ENCODE measurements around the gene SUCO.
"Not testable (repeated sequence)": the region's sequence is repeated elsewhere in the genome, so short reads cannot be mapped to it uniquely, and the experiment has no call there.

SUCO gene

DNA sequence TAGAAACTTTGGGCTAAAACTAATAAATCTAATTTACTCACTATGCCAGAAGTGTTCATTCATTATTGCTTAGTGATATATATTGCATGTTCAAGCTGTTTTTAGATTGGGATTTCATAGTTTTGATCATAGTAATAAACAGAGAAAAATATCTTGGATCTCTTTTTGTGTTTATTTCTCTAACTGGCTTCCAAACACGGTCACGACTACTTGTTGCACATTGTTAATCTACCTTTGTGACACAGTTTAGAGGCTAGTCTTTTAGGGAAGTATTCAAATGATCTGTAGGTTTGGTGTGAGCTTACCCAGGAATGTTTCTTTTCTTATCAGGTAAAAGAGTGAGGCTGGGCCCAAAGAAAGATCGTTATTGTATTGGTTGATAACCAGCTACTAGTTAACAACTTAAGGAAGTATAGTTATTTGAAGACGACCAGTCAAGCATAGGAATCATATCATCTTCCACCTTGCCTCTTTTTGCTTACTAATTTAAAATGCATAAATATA, 75.2 kb downstream of the SUCO start:
- no peak for DNase-seq (ENCODE audit: low spot score)

GRCh38 chr1:172609528-172609927, 76.6 kb downstream of the SUCO start:
- peak; percentile 45 for DNase-seq (ENCODE audit: low spot score)

DNA sequence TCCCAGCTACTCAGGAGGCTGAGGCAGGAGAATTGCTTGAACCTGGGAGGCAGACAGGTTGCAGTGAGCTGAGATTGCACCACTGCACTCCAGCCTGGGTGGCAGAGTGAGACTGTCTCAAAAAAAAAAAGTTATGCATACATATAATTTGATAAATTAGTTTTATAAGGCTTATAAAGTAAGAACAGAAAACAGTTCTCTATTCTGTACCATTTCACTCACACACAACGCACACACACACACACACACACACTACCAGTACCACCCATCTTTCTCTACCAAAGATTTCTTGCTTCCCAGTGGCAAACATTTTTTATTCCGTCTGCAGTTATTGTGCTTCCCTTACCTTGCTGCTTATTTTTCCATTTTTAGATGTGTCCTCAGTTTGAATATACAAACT, 79.5 kb downstream of the SUCO start:
- DNase-seq (ENCODE audit: low spot score) = no peak

GRCh38 chr1:172613294-172613693, 80.3 kb downstream of the SUCO start:
- DNase-seq (ENCODE audit: low spot score) = no peak

GRCh38 chr1:172616195-172616594, 83.2 kb downstream of the SUCO start:
- DNase-seq (ENCODE audit: low spot score) = no peak

DNA sequence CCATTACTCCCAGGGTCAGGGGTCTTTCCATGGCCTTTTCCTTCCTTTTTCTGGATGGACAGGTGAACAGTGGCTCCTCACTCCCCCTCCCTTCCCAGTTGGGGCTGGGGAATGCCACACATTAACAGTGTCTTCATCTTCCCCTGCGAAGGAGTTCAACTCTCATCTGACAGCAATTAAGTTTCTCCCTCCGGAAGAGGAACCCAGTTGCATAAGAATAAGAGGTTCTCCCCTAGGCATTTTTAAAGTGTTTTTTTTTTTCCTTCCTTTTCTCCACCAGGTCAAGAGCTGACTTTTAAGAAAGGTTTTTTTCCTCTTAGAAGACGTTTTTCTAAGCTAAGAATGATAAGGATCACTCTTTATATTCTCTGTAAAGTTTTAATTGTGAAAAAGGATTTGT, 83.7 kb downstream of the SUCO start:
- DNase-seq (ENCODE audit: low spot score) = no peak

GRCh38 chr1:172620603-172621002, 87.7 kb downstream of the SUCO start:
- not testable (repeated sequence) for DNase-seq (ENCODE audit: low spot score)

DNA sequence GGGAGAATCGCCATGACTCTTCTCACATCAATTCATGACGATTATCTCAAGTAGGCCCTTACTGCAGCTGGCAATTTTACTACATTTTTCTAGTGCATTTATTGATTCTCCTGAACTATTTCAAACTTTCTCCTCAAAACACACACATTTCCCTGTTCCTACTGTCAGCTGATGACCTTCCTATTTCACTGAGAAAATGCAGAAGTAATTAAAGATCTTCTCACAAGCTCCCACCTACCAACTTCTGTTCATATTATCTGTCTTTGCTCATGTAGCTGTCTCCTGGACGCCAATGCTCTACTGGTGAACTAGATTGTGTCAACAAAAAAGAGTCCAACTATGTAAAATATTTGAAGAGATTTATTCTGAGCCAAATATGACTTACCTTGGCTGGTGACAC, 89.6 kb downstream of the SUCO start:
- no peak for DNase-seq (ENCODE audit: low spot score)

DNA sequence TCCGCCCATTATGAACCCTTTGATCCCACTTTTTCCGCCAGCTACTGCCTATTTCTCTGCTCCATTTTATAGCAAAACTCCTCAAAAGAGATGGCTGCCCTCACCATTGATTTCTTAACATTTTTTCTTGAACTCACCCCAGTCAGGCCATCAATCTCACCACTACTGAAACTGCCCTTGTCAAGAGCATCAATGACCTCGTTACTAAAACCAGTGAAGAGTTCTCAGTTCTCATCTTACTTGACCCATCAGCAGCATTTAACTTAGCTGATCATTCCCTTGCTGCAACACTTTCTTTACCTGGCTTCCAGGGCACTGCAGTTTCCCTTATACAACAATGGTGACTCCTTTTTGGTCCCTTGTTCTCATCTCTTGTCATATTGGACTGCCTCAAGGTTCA, 90.8 kb downstream of the SUCO start:
- no peak for DNase-seq (ENCODE audit: low spot score)

GRCh38 chr1:172626845-172627244, 93.9 kb downstream of the SUCO start:
- DNase-seq (ENCODE audit: low spot score) = no peak

DNA sequence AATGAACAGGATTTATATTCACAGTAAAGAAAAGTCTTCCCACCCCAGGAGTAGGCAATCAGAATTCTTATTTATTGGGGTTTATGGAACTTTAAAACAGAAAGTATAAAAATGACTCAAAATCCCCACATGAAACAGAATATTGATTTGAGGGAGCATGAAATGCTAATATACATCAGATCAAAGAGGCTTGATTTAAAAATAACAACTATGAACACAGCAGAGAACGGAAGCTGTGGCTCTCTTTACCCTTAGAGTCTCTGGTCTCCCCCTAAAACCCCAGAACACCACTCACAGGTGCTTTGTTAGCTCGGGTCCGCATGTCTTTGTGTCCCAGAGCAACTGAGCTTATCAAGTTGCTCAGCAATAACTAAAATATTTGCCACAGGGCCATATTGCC, 94.8 kb downstream of the SUCO start:
- DNase-seq (ENCODE audit: low spot score) = no peak

GRCh38 chr1:172628401-172628800, 95.5 kb downstream of the SUCO start:
- no peak for DNase-seq (ENCODE audit: low spot score)

- no peak for DNase-seq (ENCODE audit: low spot score)
Observed at GRCh38 chr1:172629170-172629569, 96.2 kb downstream of the SUCO start.

- DNase-seq (ENCODE audit: low spot score) = no peak
Observed at GRCh38 chr1:172629638-172630037, 96.7 kb downstream of the SUCO start.

DNA sequence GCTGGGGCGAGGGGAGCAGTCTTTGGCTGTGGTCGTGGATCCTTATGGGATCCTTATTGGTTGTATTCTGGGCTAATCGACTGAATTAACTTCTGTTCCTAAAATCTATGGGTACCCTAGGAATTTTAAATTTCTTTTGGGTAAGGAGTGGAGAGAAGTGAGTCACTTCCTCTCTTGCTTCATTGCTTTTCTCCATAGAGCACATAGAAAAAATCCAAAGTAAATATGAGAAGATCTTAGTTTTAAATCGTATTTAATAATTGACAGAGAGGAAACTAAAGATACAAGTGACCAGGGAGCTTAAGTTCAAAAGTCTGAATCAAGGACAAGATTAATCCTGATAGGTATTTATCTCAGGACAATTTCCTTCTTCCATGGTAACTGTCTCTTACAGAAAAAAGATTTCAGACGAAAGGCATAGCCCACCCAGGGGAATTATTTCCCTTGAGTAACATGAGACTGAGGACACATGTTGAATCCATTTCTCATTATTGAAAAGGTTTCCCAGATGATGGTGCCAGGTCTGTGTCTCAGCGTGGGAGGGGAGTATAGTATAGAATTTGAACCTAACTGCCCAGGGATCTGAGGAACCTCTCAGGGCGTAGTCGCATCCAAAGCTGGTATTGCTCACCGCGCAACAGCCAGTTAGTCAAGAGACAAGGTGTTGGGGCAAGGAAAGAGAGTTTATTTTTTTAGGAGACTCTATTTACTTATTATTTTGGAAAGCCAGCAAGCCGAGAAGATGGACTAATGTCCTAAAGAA, 97.3 kb downstream of the SUCO start:
- DNase-seq (ENCODE audit: low spot score) = no peak

- no peak for DNase-seq (ENCODE audit: low spot score)
Observed at GRCh38 chr1:172630868-172631267, 97.9 kb downstream of the SUCO start.

DNA sequence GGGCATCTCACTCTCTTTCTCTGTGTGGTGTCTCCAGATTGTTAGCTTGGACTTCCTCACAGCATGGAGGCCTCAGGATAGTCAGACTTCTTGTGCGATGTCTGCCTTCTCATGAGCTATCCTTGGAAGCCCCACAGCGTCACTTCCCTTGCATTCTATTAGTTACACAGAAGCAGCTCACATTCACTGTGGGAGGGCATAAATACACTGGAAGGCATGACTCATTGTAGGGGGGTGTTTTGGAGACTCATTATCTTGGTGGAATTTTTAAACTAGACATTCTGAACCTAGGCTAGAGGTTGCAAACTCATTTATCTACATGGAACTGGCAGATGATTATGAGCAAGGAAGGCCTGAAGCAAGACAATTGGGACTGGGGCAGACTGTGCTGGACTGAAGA, 104.6 kb downstream of the SUCO start:
- DNase-seq (ENCODE audit: low spot score) = no peak

- no peak for DNase-seq (ENCODE audit: low spot score)
Observed at GRCh38 chr1:172638249-172638648, 105.3 kb downstream of the SUCO start.

- DNase-seq (ENCODE audit: low spot score) = no peak
Observed at GRCh38 chr1:172638885-172639831, 106.2 kb downstream of the SUCO start.

DNA sequence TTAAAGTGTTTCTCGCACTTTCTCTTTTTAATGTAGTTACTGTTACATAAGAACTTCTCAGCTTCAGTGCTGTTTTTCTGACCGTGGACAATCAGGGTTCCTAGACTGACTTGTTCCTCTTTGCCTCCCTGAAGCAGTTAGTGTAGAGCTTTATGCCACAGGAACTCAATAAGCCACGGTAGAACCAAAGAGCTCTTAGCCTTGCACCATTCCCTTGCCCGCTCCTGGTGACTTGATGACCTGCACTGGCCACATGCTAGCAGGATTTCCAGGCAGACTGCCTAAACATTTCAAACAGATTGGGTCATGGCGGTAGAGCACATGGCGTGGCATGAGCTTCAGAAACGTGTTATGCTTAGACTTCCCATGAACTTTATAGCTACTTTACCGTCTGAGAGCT, 107.2 kb downstream of the SUCO start:
- DNase-seq (ENCODE audit: low spot score) = no peak

- no peak for DNase-seq (ENCODE audit: low spot score)
Observed at GRCh38 chr1:172641492-172641891, 108.5 kb downstream of the SUCO start.

- DNase-seq (ENCODE audit: low spot score) = no peak
Observed at GRCh38 chr1:172642970-172643369, 110.0 kb downstream of the SUCO start.

GRCh38 chr1:172646653-172647052, 113.7 kb downstream of the SUCO start:
- DNase-seq (ENCODE audit: low spot score) = no peak

Data from NAMALWA (cell line).